ENCODE measurements around the gene LRRN4.

LRRN4 gene

GRCh38 chr20:6053776-6054688, at the start of gene LRRN4:
TSS of gene LRRN4 (minus strand) at chr20:6054060. CDS start at chr20:6052799, 1,261 bp downstream.
- DNase-seq, result peak; percentile 66

GRCh38 chr20:6103301-6103700, 49.4 kb upstream of the LRRN4 start:
- no peak for DNase-seq

GRCh38 chr20:6101346-6101745, 47.5 kb upstream of the LRRN4 start:
- no peak for DNase-seq

GRCh38 chr20:6100246-6100645, 46.4 kb upstream of the LRRN4 start:
- no peak for DNase-seq

- DNase-seq, result no peak
Measured at GRCh38 chr20:6099819-6100218, 46.0 kb upstream of the LRRN4 start.

GRCh38 chr20:6095409-6095808, 41.5 kb upstream of the LRRN4 start:
- no peak for DNase-seq

- DNase-seq, result no peak
Measured at GRCh38 chr20:6094565-6094964, 40.7 kb upstream of the LRRN4 start.

- no peak for DNase-seq
Measured at GRCh38 chr20:6094063-6094462, 40.2 kb upstream of the LRRN4 start.

GRCh38 chr20:6091661-6092060, 37.8 kb upstream of the LRRN4 start:
- DNase-seq, result no peak

- DNase-seq, result no peak
Measured at GRCh38 chr20:6086868-6087267, 33.0 kb upstream of the LRRN4 start.

- no peak for DNase-seq
Measured at GRCh38 chr20:6083926-6084325, 30.1 kb upstream of the LRRN4 start.

- peak; percentile 6 for DNase-seq
Measured at GRCh38 chr20:6081236-6081635, 27.4 kb upstream of the LRRN4 start.

GRCh38 chr20:6079016-6079415, 25.2 kb upstream of the LRRN4 start:
- no peak for DNase-seq

- peak; percentile 49 for DNase-seq
Measured at GRCh38 chr20:6075428-6076219, 21.8 kb upstream of the LRRN4 start.

- DNase-seq, result no peak
Measured at GRCh38 chr20:6074784-6075183, 20.9 kb upstream of the LRRN4 start.

GRCh38 chr20:6074145-6074561, 20.3 kb upstream of the LRRN4 start:
- peak; percentile 18 for DNase-seq

GRCh38 chr20:6070829-6071695, 17.2 kb upstream of the LRRN4 start:
- no peak for DNase-seq

GRCh38 chr20:6069669-6070068, 15.8 kb upstream of the LRRN4 start:
- DNase-seq, result no peak

- DNase-seq, result no peak
Measured at GRCh38 chr20:6067763-6068318, 14.0 kb upstream of the LRRN4 start.

GRCh38 chr20:6066582-6066981, 12.7 kb upstream of the LRRN4 start:
- no peak for DNase-seq

- no peak for DNase-seq
Measured at GRCh38 chr20:6061544-6061943, 7.7 kb upstream of the LRRN4 start.

GRCh38 chr20:6060213-6060612, 6.4 kb upstream of the LRRN4 start:
- DNase-seq, result no peak

Measured in fibroblast of upper back skin (primary cell).